Ishikawa (cell line): Measurements from ENCODE around the gene ANKAR.

Experiments used
- EGR1 ChIP-seq: IDR thresholded peaks from 2 replicates; pipeline ENCODE4 v1.6.1; 2012
- FOXM1 ChIP-seq: IDR thresholded peaks from 2 replicates; pipeline ENCODE4 v1.6.1; 2012; ENCODE audit warnings: low read depth, borderline replicate concordance

- no peak for TF ChIP-seq FOXM1
- TF ChIP-seq EGR1: no peak
Observed at GRCh38 chr2:189662669-189663226, 11.7 kb upstream of the ANKAR start.
